ENCODE data around the gene PCSK6. TPM values are rescaled to one million over a fixed set of nuclear protein-coding genes. Genes with fewer than 3 reads are reported as not detected.

PCSK6 gene
- total and polyA plus RNA-seq, 7 donors: 8.3 to 32.7 (median 13.3) TPM

GRCh38 chr15:101373577-101373976 is 115.9 kb downstream of the PCSK6 start:
- intact Hi-C loops (cut with DNase I): loop anchor here in 1 of 2 donors (10.0 kb wide), 1 partner anchor 131 kb away; no protein-coding TSS in a partner anchor
- Histone ChIP-seq H3K4me3 (no peak overlapping the region), H3K4me1 (no peaks in the 10 kb centered on the region), H3K27me3 (ENCODE audit: insufficient read depth in 3 of 3, low read length in 2 of 3) (no peaks in the 10 kb centered on the region), H3K9me3 (no peaks in the 10 kb centered on the region), H3K36me3 (ENCODE audit: insufficient read depth in 1 of 2, low read depth in 1 of 2) (peaks cover 0 to 10% of the 10 kb centered on the region in 2 donors), H3K27ac (no peak overlapping the region)
- 43 to 74% (median 74%) methylated on average over 3 of the region's 3 CpGs for WGBS, 3 donors
- no peak for DNase-seq
- TF ChIP-seq, protein P1, sequence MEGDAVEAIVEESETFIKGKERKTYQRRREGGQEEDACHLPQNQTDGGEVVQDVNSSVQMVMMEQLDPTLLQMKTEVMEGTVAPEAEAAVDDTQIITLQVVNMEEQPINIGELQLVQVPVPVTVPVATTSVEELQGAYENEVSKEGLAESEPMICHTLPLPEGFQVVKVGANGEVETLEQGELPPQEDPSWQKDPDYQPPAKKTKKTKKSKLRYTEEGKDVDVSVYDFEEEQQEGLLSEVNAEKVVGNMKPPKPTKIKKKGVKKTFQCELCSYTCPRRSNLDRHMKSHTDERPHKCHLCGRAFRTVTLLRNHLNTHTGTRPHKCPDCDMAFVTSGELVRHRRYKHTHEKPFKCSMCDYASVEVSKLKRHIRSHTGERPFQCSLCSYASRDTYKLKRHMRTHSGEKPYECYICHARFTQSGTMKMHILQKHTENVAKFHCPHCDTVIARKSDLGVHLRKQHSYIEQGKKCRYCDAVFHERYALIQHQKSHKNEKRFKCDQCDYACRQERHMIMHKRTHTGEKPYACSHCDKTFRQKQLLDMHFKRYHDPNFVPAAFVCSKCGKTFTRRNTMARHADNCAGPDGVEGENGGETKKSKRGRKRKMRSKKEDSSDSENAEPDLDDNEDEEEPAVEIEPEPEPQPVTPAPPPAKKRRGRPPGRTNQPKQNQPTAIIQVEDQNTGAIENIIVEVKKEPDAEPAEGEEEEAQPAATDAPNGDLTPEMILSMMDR (IDR thresholded peaks at IDR 0.05): no peak
- ATAC-seq: no peak

DNA sequence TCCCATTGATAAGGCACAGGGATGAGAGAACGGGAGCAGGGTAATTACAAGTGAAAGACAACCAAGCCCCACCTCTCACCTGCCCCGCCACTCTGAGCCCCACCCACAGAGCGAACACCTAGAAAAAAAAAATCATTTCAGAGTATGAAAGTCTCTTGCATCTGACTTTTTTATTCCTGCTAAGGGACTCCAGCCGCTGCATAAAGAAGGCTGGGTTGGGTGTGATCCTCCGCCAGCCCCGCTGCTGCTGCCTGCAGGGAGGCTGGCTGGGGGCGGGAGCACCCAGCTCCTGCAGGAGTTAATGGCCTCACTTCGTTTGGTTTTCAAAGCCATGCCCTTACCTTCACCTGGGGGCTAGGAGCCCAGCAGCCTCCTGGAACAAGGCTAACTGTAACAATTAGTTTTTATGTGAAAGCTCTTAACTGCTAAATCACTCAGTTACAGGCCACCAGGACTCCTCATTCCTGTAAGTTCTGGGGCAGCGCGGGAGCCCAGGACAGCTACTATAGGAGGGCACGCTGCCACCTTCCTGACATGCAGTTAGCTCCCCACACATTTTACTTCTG is 116.5 kb downstream of the PCSK6 start:
- Histone ChIP-seq H3K4me3 (no peak overlapping the region), H3K4me1 (no peaks in the 10 kb centered on the region), H3K9me3 (no peaks in the 10 kb centered on the region), H3K36me3 (ENCODE audit: insufficient read depth in 1 of 2, low read depth in 1 of 2) (peaks cover 0 to 10% of the 10 kb centered on the region in 2 donors), H3K27ac (no peak overlapping the region), H3K27me3 (ENCODE audit: insufficient read depth in 3 of 3, low read length in 2 of 3) (no peaks in the 10 kb centered on the region)
- TF ChIP-seq, protein P1 (IDR thresholded peaks at IDR 0.05): no peak
- peak in 1 of 2 donors; percentile 29 for DNase-seq
- WGBS, 3 donors: 73 to 78% (median 77%) methylated on average over 11 of the region's 11 CpGs
- intact Hi-C loops (cut with DNase I): loop anchor here in 1 of 2 donors (10.0 kb wide), 1 partner anchor 132 kb away; no protein-coding TSS in a partner anchor
- no peak for ATAC-seq

- intact Hi-C loops (cut with DNase I): loop anchor here in 1 of 2 donors (10.0 kb wide), 1 partner anchor 133 kb away; no protein-coding TSS in a partner anchor
- H3K27me3 ChIP-seq (ENCODE audit: insufficient read depth in 3 of 3, low read length in 2 of 3): no peaks in the 10 kb centered on the region
- WGBS, 3 donors: 73 to 79% (median 74%) methylated on average over 13 of the region's 13 CpGs
- no peaks in the 10 kb centered on the region for H3K4me1 ChIP-seq
- TF ChIP-seq, protein P1 (IDR thresholded peaks at IDR 0.05): no peak
- peaks cover 0 to 11% of the 10 kb centered on the region in 2 donors for H3K36me3 ChIP-seq (ENCODE audit: insufficient read depth in 1 of 2, low read depth in 1 of 2)
- H3K9me3 ChIP-seq: no peaks in the 10 kb centered on the region
- DNase-seq (peak in 1 of 2 donors; percentile 49), ATAC-seq (no peak)
- H3K4me3 ChIP-seq: no peak overlapping the region
- H3K27ac ChIP-seq: no peak overlapping the region
Measured at GRCh38 chr15:101372149-101372577, 117.3 kb downstream of the PCSK6 start.

- intact Hi-C loops (cut with DNase I): loop anchor here in 1 of 2 donors (10.0 kb wide), 1 partner anchor 133 kb away; no protein-coding TSS in a partner anchor
- Histone ChIP-seq H3K27ac (no peak overlapping the region), H3K36me3 (ENCODE audit: insufficient read depth in 1 of 2, low read depth in 1 of 2) (peaks cover 0 to 17% of the 10 kb centered on the region in 2 donors), H3K4me3 (no peak overlapping the region), H3K27me3 (ENCODE audit: insufficient read depth in 3 of 3, low read length in 2 of 3) (no peaks in the 10 kb centered on the region), H3K9me3 (no peaks in the 10 kb centered on the region), H3K4me1 (no peaks in the 10 kb centered on the region)
- TF ChIP-seq, protein P1 (IDR thresholded peaks at IDR 0.05): no peak
- DNase-seq (peak in 1 of 2 donors; percentile 26), ATAC-seq (no peak)
- WGBS, 3 donors: 94 to 95% (median 95%) methylated on average over 11 of the region's 11 CpGs
Measured at GRCh38 chr15:101371519-101371918, 118.0 kb downstream of the PCSK6 start.
